Left ventricle myocardium inferior (tissue), 1 donor: Measurements from ENCODE around the gene DDC. TPM values are rescaled to one million over a fixed set of nuclear protein-coding genes. Genes with fewer than 3 reads are reported as not detected.

ENCODE experiments used
- DNase-seq: peaks from one replicate; pipeline ENCODE4 v3.0.0-alpha.2; 2020
- H3K27ac ChIP-seq: fragments of 200-600 bp; replicated peaks from 2 replicates; pipeline ENCODE4 v1.8.0; 2021
- H3K27me3 ChIP-seq: fragments of 200-600 bp; 2 replicates; pipeline ENCODE4 v1.8.0; 2021; ENCODE audit warnings: low read depth
- H3K36me3 ChIP-seq: fragments of 200-600 bp; 2 replicates; pipeline ENCODE4 v1.8.0; 2021
- H3K4me1 ChIP-seq: fragments of 200-600 bp; 2 replicates; pipeline ENCODE4 v1.8.0; 2021
- H3K4me3 ChIP-seq: fragments of 200-600 bp; 2 replicates; pipeline ENCODE4 v1.8.0; 2021; ENCODE audit warnings: mild to moderate bottlenecking, moderate library complexity
- H3K9me3 ChIP-seq: fragments of 200-600 bp; replicated peaks from 2 replicates; pipeline ENCODE4 v1.8.0; 2021
- intact Hi-C: fragments of 100-400 bp; cut with micrococcal nuclease; formaldehyde crosslinking; loops from one replicate; pipeline ENCODE4 v1.11.0; 2022
- total RNA-seq: library from RNA; stranded (reverse); fragmentation: NEBNext Ultra II Directional; extraction: Animal tissue kit (Norgen Biotek cat#: 25700); gene quantifications from one replicate; pipeline ENCODE4 v1.2.1, GENCODE V29; 2021
- TF ChIP-seq, protein P1 (sequence below): fragments of 200-600 bp; IDR thresholded peaks from 2 replicates; pipeline ENCODE4 v1.8.0; 2021; ENCODE audit warnings: antibody characterized with exemption, mild to moderate bottlenecking, borderline replicate concordance
- donor health status: DM: no; HTN: yes; CAD: no; lungs with severe emphysema.

The DDC gene
- total RNA-seq, 1 donor from 2014 or later = not detected

DNA sequence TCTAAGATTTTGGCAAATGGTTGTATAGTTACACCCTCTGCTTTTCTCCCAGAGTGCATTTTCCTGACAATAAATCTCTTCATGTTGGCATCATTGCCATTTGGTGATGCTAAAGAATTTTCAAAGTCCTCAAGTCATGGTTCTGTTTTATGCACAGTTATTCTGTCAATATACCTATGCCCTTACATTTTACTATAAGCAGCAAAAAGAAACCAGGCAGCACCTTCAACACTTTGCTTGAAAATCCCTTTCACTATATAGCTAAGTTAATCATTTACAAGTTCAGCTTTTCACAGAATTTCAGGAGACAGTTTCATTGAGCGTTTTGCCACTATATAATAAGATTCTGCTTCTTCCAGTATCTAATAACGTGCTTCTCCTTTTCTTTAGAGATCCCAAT is 137.7 kb downstream of the DDC start:
- intact Hi-C loops = no loop called here
- Histone ChIP-seq H3K4me1 (no peaks in the 10 kb centered on the region), H3K4me3 (no peak overlapping the region), H3K27ac (no peak overlapping the region), H3K36me3 (no peaks in the 10 kb centered on the region), H3K27me3 (no peaks in the 10 kb centered on the region), H3K9me3 (no peaks in the 10 kb centered on the region)
- DNase-seq = no peak
- TF ChIP-seq, protein P1, sequence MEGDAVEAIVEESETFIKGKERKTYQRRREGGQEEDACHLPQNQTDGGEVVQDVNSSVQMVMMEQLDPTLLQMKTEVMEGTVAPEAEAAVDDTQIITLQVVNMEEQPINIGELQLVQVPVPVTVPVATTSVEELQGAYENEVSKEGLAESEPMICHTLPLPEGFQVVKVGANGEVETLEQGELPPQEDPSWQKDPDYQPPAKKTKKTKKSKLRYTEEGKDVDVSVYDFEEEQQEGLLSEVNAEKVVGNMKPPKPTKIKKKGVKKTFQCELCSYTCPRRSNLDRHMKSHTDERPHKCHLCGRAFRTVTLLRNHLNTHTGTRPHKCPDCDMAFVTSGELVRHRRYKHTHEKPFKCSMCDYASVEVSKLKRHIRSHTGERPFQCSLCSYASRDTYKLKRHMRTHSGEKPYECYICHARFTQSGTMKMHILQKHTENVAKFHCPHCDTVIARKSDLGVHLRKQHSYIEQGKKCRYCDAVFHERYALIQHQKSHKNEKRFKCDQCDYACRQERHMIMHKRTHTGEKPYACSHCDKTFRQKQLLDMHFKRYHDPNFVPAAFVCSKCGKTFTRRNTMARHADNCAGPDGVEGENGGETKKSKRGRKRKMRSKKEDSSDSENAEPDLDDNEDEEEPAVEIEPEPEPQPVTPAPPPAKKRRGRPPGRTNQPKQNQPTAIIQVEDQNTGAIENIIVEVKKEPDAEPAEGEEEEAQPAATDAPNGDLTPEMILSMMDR = no peak

DNA sequence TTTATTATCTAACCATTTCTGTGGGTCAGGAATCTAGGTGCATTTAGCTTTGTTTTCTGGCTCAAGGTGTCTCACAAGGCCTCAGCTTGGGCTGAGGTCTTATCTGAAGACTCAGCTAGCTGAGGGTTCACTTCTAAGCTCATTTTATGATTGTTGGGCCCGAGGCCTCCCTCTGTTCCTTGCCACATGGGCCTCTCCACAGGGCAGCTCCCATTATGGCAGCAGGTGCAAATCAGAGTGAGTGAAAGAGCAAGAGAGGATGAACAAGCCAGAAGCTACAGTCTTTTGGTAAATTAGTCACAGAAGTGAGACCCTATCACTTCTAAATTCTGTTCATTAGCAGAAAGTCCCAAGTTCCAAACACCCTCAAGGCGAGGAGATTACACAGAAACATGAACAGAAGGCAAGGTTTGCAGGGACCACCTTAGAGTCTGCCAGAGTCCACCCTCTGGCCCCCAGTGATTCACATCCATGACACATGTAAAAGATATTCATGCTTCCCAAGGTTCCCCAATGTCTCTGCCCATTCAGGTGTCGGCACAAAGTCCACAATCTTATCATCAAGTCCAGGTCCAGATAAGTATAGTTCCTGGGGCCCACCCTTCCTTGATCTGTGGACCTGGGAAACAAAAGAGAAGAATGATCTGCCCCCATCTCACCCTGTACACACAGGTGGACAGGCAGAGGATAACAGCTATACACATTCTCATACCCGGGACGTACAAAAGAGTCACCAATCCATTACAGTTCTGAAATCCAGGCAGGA is 138.7 kb downstream of the DDC start:
- H3K4me3 ChIP-seq = no peak overlapping the region
- no peaks in the 10 kb centered on the region for H3K4me1 ChIP-seq
- TF ChIP-seq, protein P1 = no peak
- no peak overlapping the region for H3K27ac ChIP-seq
- DNase-seq = no peak
- intact Hi-C loops = no loop called here
- H3K9me3 ChIP-seq = no peaks in the 10 kb centered on the region
- H3K27me3 ChIP-seq = peaks cover under 1% of the 10 kb centered on the region
- H3K36me3 ChIP-seq = no peaks in the 10 kb centered on the region

DNA sequence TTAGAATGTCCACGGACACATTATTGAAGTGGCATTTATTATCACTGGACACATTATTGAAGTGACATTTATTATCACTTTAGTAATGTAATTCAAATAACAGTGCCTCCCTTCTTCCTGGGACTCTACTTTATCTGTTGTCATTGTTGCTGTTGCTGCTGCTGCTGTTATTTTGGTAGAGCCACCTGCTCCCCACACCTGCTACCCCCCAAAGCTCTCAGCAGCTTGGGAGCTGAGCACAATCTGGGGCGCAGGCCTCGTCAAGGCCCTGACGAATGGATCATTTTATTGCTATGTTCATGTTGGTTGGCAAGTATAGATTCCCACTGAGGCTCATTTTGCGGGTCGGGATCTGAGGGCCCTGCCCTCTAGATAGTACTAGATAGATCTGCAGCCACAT is 139.9 kb downstream of the DDC start:
- intact Hi-C loops = no loop called here
- Histone ChIP-seq H3K9me3 (no peaks in the 10 kb centered on the region), H3K27me3 (peaks cover 7% of the 10 kb centered on the region), H3K4me1 (no peaks in the 10 kb centered on the region), H3K36me3 (no peaks in the 10 kb centered on the region), H3K27ac (no peak overlapping the region), H3K4me3 (no peak overlapping the region)
- no peak for DNase-seq
- TF ChIP-seq, protein P1 = no peak

DNA sequence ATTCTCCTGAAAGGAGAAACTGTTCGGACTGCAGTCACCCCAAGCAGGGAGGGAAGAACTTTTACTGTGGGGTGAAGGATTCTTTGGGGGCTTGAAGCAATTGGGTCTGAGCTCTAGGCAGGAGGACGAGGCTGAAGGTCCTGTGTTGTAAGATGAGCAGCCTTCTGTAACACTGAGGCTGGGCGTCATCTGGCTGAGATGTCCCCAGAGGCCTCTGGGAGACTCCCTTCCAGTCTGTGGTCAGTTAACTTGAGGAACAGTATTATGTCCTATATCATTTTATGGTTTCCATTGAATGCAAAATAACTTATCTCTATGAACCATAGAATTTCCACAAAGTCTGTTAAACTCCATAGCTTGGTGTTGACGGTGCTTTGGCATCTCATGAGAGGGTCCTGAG is 141.3 kb downstream of the DDC start:
- no peaks in the 10 kb centered on the region for H3K4me1 ChIP-seq
- peaks cover 7% of the 10 kb centered on the region for H3K27me3 ChIP-seq
- H3K9me3 ChIP-seq = no peaks in the 10 kb centered on the region
- intact Hi-C loops = no loop called here
- H3K36me3 ChIP-seq = no peaks in the 10 kb centered on the region
- H3K27ac ChIP-seq = no peak overlapping the region
- DNase-seq = no peak
- H3K4me3 ChIP-seq = no peak overlapping the region
- TF ChIP-seq, protein P1 = no peak

DNA sequence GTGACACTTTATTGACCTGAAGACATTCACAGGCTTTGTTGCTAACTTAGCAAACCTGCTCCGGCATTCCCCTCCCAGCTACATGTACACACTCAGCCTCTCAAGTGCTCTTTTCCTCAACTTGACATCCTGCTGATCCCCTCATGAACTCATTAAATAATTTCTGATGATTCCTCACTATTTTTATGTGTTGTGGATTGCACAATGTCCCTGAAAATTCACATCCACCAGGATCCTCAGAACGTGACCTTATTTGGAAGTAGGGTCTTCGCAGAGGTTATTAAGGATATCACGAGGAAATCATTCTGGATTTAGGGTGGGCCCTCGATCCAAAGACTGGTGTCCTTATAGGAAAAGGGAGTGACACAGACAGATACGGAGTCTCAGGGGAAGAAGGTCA is 142.3 kb downstream of the DDC start:
- intact Hi-C loops = no loop called here
- no peak overlapping the region for H3K27ac ChIP-seq
- no peaks in the 10 kb centered on the region for H3K4me1 ChIP-seq
- no peak overlapping the region for H3K4me3 ChIP-seq
- peaks cover 7% of the 10 kb centered on the region for H3K27me3 ChIP-seq
- TF ChIP-seq, protein P1 = no peak
- H3K36me3 ChIP-seq = no peaks in the 10 kb centered on the region
- no peaks in the 10 kb centered on the region for H3K9me3 ChIP-seq
- DNase-seq = no peak
